Osteocyte (in vitro differentiated cells): Measurements from ENCODE around the gene HEG1. TPM values are rescaled to one million over a fixed set of nuclear protein-coding genes. Genes with fewer than 3 reads are reported as not detected.

Source experiments
- DNase-seq: peaks from one replicate; pipeline ENCODE4 v3.0.0; 2021; ENCODE audit warnings: mixed read lengths; ENCODE audit not compliant: unreplicated experiment; ENCODE audit errors: extremely low spot score
- H3K27ac Mint-ChIP-seq: one replicate; pipeline ENCODE4 v1.8.0; 2021; ENCODE audit warnings: mild to moderate bottlenecking, mixed read lengths; ENCODE audit not compliant: unreplicated experiment
- H3K27me3 Mint-ChIP-seq: one replicate; pipeline ENCODE4 v1.8.0; 2021; ENCODE audit warnings: mixed read lengths; ENCODE audit not compliant: unreplicated experiment
- H3K36me3 Mint-ChIP-seq: one replicate; pipeline ENCODE4 v1.8.0; 2021; ENCODE audit warnings: mixed read lengths; ENCODE audit not compliant: unreplicated experiment
- H3K4me1 Mint-ChIP-seq: one replicate; pipeline ENCODE4 v1.8.0; 2021; ENCODE audit warnings: mixed read lengths; ENCODE audit not compliant: unreplicated experiment
- H3K4me3 Mint-ChIP-seq: one replicate; pipeline ENCODE4 v1.8.0; 2021; ENCODE audit warnings: mild to moderate bottlenecking, moderate library complexity, mixed read lengths; ENCODE audit not compliant: unreplicated experiment
- H3K9me3 Mint-ChIP-seq: one replicate; pipeline ENCODE4 v1.8.0; 2021; ENCODE audit warnings: mixed read lengths; ENCODE audit not compliant: unreplicated experiment
- CTCF ChIP-seq: fragments of 200-600 bp; sonication (generic); IDR thresholded peaks from 2 replicates; pipeline ENCODE4 v1.5.0; 2021; ENCODE audit warnings: antibody characterized with exemption, mild to moderate bottlenecking, moderate library complexity
- total RNA-seq: library from RNA; stranded (reverse); gene quantifications from 2 replicates; pipeline ENCODE4 v1.2.1, GENCODE V29; 2021

HEG1 gene
- total RNA-seq, 1 donor from 2014 or later: 123 TPM

GRCh38 chr3:125057186-125057850, 1.5 kb upstream of the HEG1 start:
- no peaks in the 10 kb centered on the region for H3K36me3 Mint-ChIP-seq
- peak overlapping the region; percentile 84 for H3K27ac Mint-ChIP-seq
- DNase-seq: no peak
- H3K27me3 Mint-ChIP-seq: no peaks in the 10 kb centered on the region
- peaks cover 58% of the 10 kb centered on the region for H3K4me1 Mint-ChIP-seq
- no peaks in the 10 kb centered on the region for H3K9me3 Mint-ChIP-seq
- no peak overlapping the region for H3K4me3 Mint-ChIP-seq
- no peak for TF ChIP-seq CTCF

- Mint-ChIP-seq H3K4me1 (peaks cover 59% of the 10 kb centered on the region), H3K27me3 (no peaks in the 10 kb centered on the region), H3K4me3 (peak overlapping the region; percentile 91), H3K36me3 (peaks cover 3% of the 10 kb centered on the region), H3K9me3 (no peaks in the 10 kb centered on the region), H3K27ac (peak overlapping the region; percentile 92)
- DNase-seq: no peak
- no peak for TF ChIP-seq CTCF
Observed at GRCh38 chr3:125055331-125055912, 375 bp downstream of the HEG1 start.

GRCh38 chr3:125054449-125055329, 1.1 kb downstream of the HEG1 start:
- DNase-seq: no peak
- Mint-ChIP-seq H3K27me3 (no peaks in the 10 kb centered on the region), H3K9me3 (no peaks in the 10 kb centered on the region), H3K36me3 (peaks cover 5% of the 10 kb centered on the region), H3K4me3 (peak overlapping the region; percentile 91), H3K27ac (peak overlapping the region; percentile 92), H3K4me1 (peaks cover 61% of the 10 kb centered on the region)
- TF ChIP-seq CTCF: peak; percentile 39

- H3K36me3 Mint-ChIP-seq: peaks cover 9% of the 10 kb centered on the region
- TF ChIP-seq CTCF: no peak
- H3K27me3 Mint-ChIP-seq: no peaks in the 10 kb centered on the region
- H3K4me3 Mint-ChIP-seq: peak overlapping the region; percentile 91
- H3K9me3 Mint-ChIP-seq: no peaks in the 10 kb centered on the region
- peak overlapping the region; percentile 92 for H3K27ac Mint-ChIP-seq
- no peak for DNase-seq
- peaks cover 67% of the 10 kb centered on the region for H3K4me1 Mint-ChIP-seq
Observed at GRCh38 chr3:125054062-125054448, 1.7 kb downstream of the HEG1 start.

- peaks cover 9% of the 10 kb centered on the region for H3K36me3 Mint-ChIP-seq
- TF ChIP-seq CTCF: no peak
- DNase-seq: no peak
- H3K9me3 Mint-ChIP-seq: no peaks in the 10 kb centered on the region
- H3K4me3 Mint-ChIP-seq: peak overlapping the region; percentile 91
- peaks cover 72% of the 10 kb centered on the region for H3K4me1 Mint-ChIP-seq
- peak overlapping the region; percentile 92 for H3K27ac Mint-ChIP-seq
- no peaks in the 10 kb centered on the region for H3K27me3 Mint-ChIP-seq
Observed at GRCh38 chr3:125053304-125053699, 2.5 kb downstream of the HEG1 start.
